Measurements from ENCODE around the gene WDR4. TPM values are rescaled to one million over a fixed set of nuclear protein-coding genes. Genes with fewer than 3 reads are reported as not detected.

WDR4 gene
- total and polyA plus RNA-seq, 2 of the 13 experiments (the other 11 are each of a cell fraction or from before 2014, with no cell fraction given): 11.3 to 14.4 TPM

DNA sequence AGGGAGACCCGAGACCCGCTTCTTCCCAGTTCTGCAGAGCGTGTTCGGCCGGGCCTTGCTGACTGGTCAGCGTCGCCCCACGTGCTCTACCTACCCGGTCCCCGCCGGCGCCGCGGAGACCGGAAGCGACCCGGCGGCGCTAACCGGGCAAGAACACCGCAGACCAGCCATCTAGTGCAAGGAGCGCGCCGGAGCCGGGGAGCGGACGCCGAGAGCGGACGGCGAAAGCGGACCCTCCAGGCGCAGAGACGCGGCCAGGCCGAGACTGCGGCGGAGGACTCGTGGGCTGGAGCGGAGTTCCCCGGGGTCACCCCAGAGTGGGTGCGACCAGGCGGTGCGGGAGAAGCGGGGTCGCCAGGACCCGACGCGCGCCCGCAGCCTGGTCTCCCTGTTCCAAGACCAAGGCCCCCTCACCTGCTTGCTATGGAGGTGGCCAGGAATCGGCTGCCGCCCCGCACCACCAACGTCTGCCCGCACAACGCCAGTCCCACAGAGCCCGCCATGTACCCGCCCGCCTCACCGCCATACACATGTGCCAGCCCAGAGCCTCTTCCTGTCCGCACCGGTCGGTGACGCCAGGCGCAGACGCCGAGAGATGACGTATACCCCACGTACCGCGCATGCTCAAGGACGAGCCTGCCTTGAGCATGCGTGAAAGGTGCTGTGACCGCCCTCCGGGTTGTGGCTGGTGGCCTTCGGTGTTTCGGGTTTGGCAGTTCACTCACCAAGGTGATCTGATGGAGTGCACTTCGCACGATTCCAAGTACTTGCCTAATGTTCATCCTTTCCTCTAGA, at the start of gene WDR4 (continued):
- TF ChIP-seq ZNF598 (CRISPR knock-in tag; IDR thresholded peaks at IDR 0.05; ENCODE audit: borderline replicate concordance): peak; percentile 8; the same call in 1 of the 2 replicates
- peak; percentile 85; the same call in 1 of the 2 replicates for TF ChIP-seq ZNF788 (CRISPR knock-in tag; IDR thresholded peaks at IDR 0.05; ENCODE audit: borderline replicate concordance)
- peak; percentile 98 for TF ChIP-seq SIN3A (IDR thresholded peaks at IDR 0.05; ENCODE audit: borderline replicate concordance, low read depth, low read length)
- TF ChIP-seq ZFX (CRISPR knock-in tag; IDR thresholded peaks at IDR 0.05; ENCODE audit: low read depth): peak; percentile 67
- 0 out of 2 replicates have a peak, but pooled peaks have one; percentile 19 for TF ChIP-seq ZNF629 (CRISPR knock-in tag; conservative IDR thresholded peaks at IDR 0.05)
- peak; percentile 79 for TF ChIP-seq ZBTB38 (CRISPR knock-in tag; IDR thresholded peaks at IDR 0.05)
- TF ChIP-seq, protein P1, sequence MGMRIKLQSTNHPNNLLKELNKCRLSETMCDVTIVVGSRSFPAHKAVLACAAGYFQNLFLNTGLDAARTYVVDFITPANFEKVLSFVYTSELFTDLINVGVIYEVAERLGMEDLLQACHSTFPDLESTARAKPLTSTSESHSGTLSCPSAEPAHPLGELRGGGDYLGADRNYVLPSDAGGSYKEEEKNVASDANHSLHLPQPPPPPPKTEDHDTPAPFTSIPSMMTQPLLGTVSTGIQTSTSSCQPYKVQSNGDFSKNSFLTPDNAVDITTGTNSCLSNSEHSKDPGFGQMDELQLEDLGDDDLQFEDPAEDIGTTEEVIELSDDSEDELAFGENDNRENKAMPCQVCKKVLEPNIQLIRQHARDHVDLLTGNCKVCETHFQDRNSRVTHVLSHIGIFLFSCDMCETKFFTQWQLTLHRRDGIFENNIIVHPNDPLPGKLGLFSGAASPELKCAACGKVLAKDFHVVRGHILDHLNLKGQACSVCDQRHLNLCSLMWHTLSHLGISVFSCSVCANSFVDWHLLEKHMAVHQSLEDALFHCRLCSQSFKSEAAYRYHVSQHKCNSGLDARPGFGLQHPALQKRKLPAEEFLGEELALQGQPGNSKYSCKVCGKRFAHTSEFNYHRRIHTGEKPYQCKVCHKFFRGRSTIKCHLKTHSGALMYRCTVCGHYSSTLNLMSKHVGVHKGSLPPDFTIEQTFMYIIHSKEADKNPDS (CRISPR knock-in tag; IDR thresholded peaks at IDR 0.05): 0 out of 2 replicates have a peak, but pooled peaks have one; percentile 9
- peak; percentile 26; the same call in 1 of the 2 replicates for TF ChIP-seq ZNF784 (CRISPR knock-in tag; IDR thresholded peaks at IDR 0.05; ENCODE audit: borderline replicate concordance)
- peak; percentile 99 for TF ChIP-seq MAX (IDR thresholded peaks at IDR 0.05)
- peak; percentile 50; the same call in 1 of the 2 replicates for TF ChIP-seq NFKB2 (CRISPR knock-in tag; IDR thresholded peaks at IDR 0.05; ENCODE audit: borderline replicate concordance)
- peak in 1 of 2 experiments; percentile 67; a peak in 1 of 4 replicates for TF ChIP-seq REST (IDR thresholded peaks at IDR 0.05; ENCODE audit: borderline replicate concordance in 1 of 2, low read depth in 1 of 2, low read length in 2 of 2)
- TF ChIP-seq, protein P2, sequence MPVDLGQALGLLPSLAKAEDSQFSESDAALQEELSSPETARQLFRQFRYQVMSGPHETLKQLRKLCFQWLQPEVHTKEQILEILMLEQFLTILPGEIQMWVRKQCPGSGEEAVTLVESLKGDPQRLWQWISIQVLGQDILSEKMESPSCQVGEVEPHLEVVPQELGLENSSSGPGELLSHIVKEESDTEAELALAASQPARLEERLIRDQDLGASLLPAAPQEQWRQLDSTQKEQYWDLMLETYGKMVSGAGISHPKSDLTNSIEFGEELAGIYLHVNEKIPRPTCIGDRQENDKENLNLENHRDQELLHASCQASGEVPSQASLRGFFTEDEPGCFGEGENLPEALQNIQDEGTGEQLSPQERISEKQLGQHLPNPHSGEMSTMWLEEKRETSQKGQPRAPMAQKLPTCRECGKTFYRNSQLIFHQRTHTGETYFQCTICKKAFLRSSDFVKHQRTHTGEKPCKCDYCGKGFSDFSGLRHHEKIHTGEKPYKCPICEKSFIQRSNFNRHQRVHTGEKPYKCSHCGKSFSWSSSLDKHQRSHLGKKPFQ (CRISPR knock-in tag; IDR thresholded peaks at IDR 0.05; ENCODE audit: insufficient replicate concordance): peak; percentile 62
- TF ChIP-seq DBP (CRISPR knock-in tag; IDR thresholded peaks at IDR 0.05; ENCODE audit: not compliant biosample characterization): no peak
- TF ChIP-seq ETV5 (CRISPR knock-in tag; IDR thresholded peaks at IDR 0.05; ENCODE audit: borderline replicate concordance): peak; percentile 72
- TF ChIP-seq RFXANK (CRISPR knock-in tag; IDR thresholded peaks at IDR 0.05): no peak
- TF ChIP-seq MED1 (CRISPR knock-in tag; IDR thresholded peaks at IDR 0.05): peak; percentile 47; the same call in 1 of the 2 replicates
- peak; percentile 87; the same call in 1 of the 2 replicates for TF ChIP-seq RFXAP (CRISPR knock-in tag; IDR thresholded peaks at IDR 0.05; ENCODE audit: borderline replicate concordance)
- TF ChIP-seq DNMT3B (CRISPR knock-in tag; conservative IDR thresholded peaks at IDR 0.05): 0 out of 2 replicates have a peak, but pooled peaks have one; percentile 18

All from HepG2 (cell line).